H9 (cell line): ENCODE results near the gene VWF. TPM values are rescaled to one million over a fixed set of nuclear protein-coding genes. Genes with fewer than 3 reads are reported as not detected.

Experiments used
- DNase-seq: peaks from one replicate; pipeline ENCODE4 v3.0.0-alpha.2; 2017
- H2AFZ ChIP-seq: one replicate; pipeline ENCODE4 v1.6.1; 2013; ENCODE audit warnings: mild to moderate bottlenecking, low read length, control low read depth, moderate library complexity
- H2AK5ac ChIP-seq: 2 replicates; pipeline ENCODE4 v1.6.1; 2013; ENCODE audit warnings: low read length, control low read depth, mixed read lengths; ENCODE audit not compliant: insufficient read length
- H2BK120ac ChIP-seq: one replicate; pipeline ENCODE4 v1.6.1; 2013; ENCODE audit warnings: low read depth, mild to moderate bottlenecking, low read length, control low read depth, inconsistent platforms; ENCODE audit not compliant: poor library complexity, severe bottlenecking
- H2BK12ac ChIP-seq: 2 replicates; pipeline ENCODE4 v1.6.1; 2013; ENCODE audit warnings: low read length, control low read depth, mixed read lengths, low read depth; ENCODE audit not compliant: insufficient read length
- H2BK15ac ChIP-seq: 2 replicates; pipeline ENCODE4 v1.6.1; 2013; ENCODE audit warnings: low read depth, low read length, control low read depth
- H2BK20ac ChIP-seq: one replicate; pipeline ENCODE4 v1.6.1; 2013; ENCODE audit warnings: low read depth, mild to moderate bottlenecking, low read length, control low read depth, inconsistent platforms; ENCODE audit not compliant: poor library complexity, severe bottlenecking
- H2BK5ac ChIP-seq: 2 replicates; pipeline ENCODE4 v1.6.1; 2013; ENCODE audit warnings: low read length, control low read depth, mixed read lengths; ENCODE audit not compliant: insufficient read length
- H3K14ac ChIP-seq: 2 replicates; pipeline ENCODE4 v1.6.1; 2013; ENCODE audit warnings: low read length, control low read depth; ENCODE audit not compliant: insufficient read depth
- H3K18ac ChIP-seq: 2 replicates; pipeline ENCODE4 v1.6.1; 2013; ENCODE audit warnings: low read depth, mild to moderate bottlenecking, mixed read lengths, low read length, control low read depth; ENCODE audit not compliant: insufficient read length
- H3K23ac ChIP-seq: 2 replicates; pipeline ENCODE4 v1.6.1; 2013; ENCODE audit warnings: low read length, control low read depth, mixed read lengths, low read depth; ENCODE audit not compliant: insufficient read length
- H3K23me2 ChIP-seq: 2 replicates; pipeline ENCODE4 v1.6.1; 2013; ENCODE audit warnings: low read depth, mild to moderate bottlenecking, mixed read lengths, low read length, control low read depth; ENCODE audit not compliant: insufficient read length, poor library complexity, severe bottlenecking
- H3K27ac ChIP-seq: 2 replicates; pipeline ENCODE4 v1.5.1; 2013; ENCODE audit warnings: low read length, control low read depth, mixed read lengths, low read depth; ENCODE audit not compliant: insufficient read length
- H3K27me3 ChIP-seq: 2 replicates; pipeline ENCODE4 v1.6.1; 2013; ENCODE audit warnings: low read length, control low read depth, inconsistent platforms; ENCODE audit not compliant: insufficient read depth
- H3K4ac ChIP-seq: 2 replicates; pipeline ENCODE4 v1.6.1; 2013; ENCODE audit warnings: low read depth, mild to moderate bottlenecking, control low read depth, inconsistent platforms, low read length, moderate library complexity
- H3K4me1 ChIP-seq: 2 replicates; pipeline ENCODE4 v1.6.1; 2013; ENCODE audit warnings: low read length, control low read depth, inconsistent platforms; ENCODE audit not compliant: insufficient read depth
- H3K4me2 ChIP-seq: 2 replicates; pipeline ENCODE4 v1.6.1; 2013; ENCODE audit warnings: low read length, control low read depth, mixed read lengths; ENCODE audit not compliant: insufficient read length, insufficient read depth
- H3K56ac ChIP-seq: 2 replicates; pipeline ENCODE4 v1.6.1; 2013; ENCODE audit warnings: low read depth, mild to moderate bottlenecking, mixed read lengths, low read length, control low read depth; ENCODE audit not compliant: insufficient read length
- H3K79me1 ChIP-seq: 2 replicates; pipeline ENCODE4 v1.6.1; 2013; ENCODE audit warnings: low read depth, mild to moderate bottlenecking, moderate library complexity, low read length, control low read depth, inconsistent platforms; ENCODE audit not compliant: insufficient read depth, poor library complexity, severe bottlenecking
- H3K79me2 ChIP-seq: 2 replicates; pipeline ENCODE4 v1.6.1; 2013; ENCODE audit warnings: low read length, control low read depth, inconsistent platforms; ENCODE audit not compliant: insufficient read depth
- H3K9ac ChIP-seq: 2 replicates; pipeline ENCODE4 v1.6.1; 2013; ENCODE audit warnings: low read length, control low read depth, mixed read lengths; ENCODE audit not compliant: insufficient read length; ENCODE audit errors: extremely low read depth
- H3K9me3 ChIP-seq: one replicate; pipeline ENCODE4 v1.6.1; 2013; ENCODE audit warnings: low read depth, low read length, inconsistent platforms; ENCODE audit not compliant: control insufficient read depth
- H3T11ph ChIP-seq: one replicate; pipeline ENCODE4 v1.6.1; 2013; ENCODE audit warnings: mild to moderate bottlenecking, low read length, control low read depth, inconsistent platforms
- H4K20me1 ChIP-seq: one replicate; pipeline ENCODE4 v1.6.1; 2013; ENCODE audit not compliant: control insufficient read depth, insufficient read length, insufficient read depth
- H4K5ac ChIP-seq: 2 replicates; pipeline ENCODE4 v1.6.1; 2013; ENCODE audit warnings: low read depth, mild to moderate bottlenecking, mixed read lengths, low read length, control low read depth; ENCODE audit not compliant: insufficient read length
- H4K8ac ChIP-seq: replicated peaks from 2 replicates; pipeline ENCODE4 v1.6.1; 2013; ENCODE audit warnings: low read length, control low read depth, mixed read lengths, low read depth; ENCODE audit not compliant: insufficient read length
- H4K91ac ChIP-seq: 2 replicates; pipeline ENCODE4 v1.6.1; 2013; ENCODE audit warnings: low read depth, mild to moderate bottlenecking, moderate library complexity, mixed read lengths, low read length, control low read depth; ENCODE audit not compliant: insufficient read length
- H3K27ac Mint-ChIP-seq, 3 experiments: 2 replicates in 2 of 3; 3 replicates in 1 of 3; pipeline ENCODE4 v1.8.0; 2020 to 2021; ENCODE audit warnings: mixed read lengths in 3 of 3, mild to moderate bottlenecking in 1 of 3, moderate library complexity in 1 of 3
- H3K27me3 Mint-ChIP-seq: 2 replicates; pipeline ENCODE4 v1.8.0; 2021; ENCODE audit warnings: low read depth, mild to moderate bottlenecking, moderate library complexity, mixed read lengths
- H3K36me3 Mint-ChIP-seq, 3 experiments: 2 replicates in 2 of 3; 3 replicates in 1 of 3; pipeline ENCODE4 v1.8.0; 2020 to 2021; ENCODE audit warnings: low read depth in 3 of 3, mixed read lengths in 3 of 3; ENCODE audit not compliant: insufficient read depth in 1 of 3
- H3K4me1 Mint-ChIP-seq, 2 experiments: 2 replicates each; pipeline ENCODE4 v1.8.0; 2020; ENCODE audit warnings: mixed read lengths in 2 of 2
- H3K4me3 Mint-ChIP-seq, 2 experiments: 2 replicates in 1 of 2; 3 replicates in 1 of 2; pipeline ENCODE4 v1.8.0; 2020 to 2021; ENCODE audit warnings: mild to moderate bottlenecking in 2 of 2, mixed read lengths in 2 of 2, moderate library complexity in 1 of 2
- H3K9me3 Mint-ChIP-seq, 2 experiments: 2 replicates in 1 of 2; 3 replicates in 1 of 2; pipeline ENCODE4 v1.8.0; 2020; ENCODE audit warnings: mild to moderate bottlenecking in 2 of 2, mixed read lengths in 2 of 2, moderate library complexity in 1 of 2
- WGBS: extraction: QIAGEN DNeasy Blood & Tissue Kit; methylation state at CpG from one replicate; pipeline ENCODE4 v1.1.7; 2013; ENCODE audit warnings: missing lambda C conversion rate, low lambda C conversion rate, mixed read lengths; ENCODE audit not compliant: insufficient read length; ENCODE audit errors: extremely low coverage; 5-methylcytosine and 5-hydroxymethylcytosine counted together
- total RNA-seq: library from RNA; stranded (reverse); gene quantifications from 2 replicates; pipeline ENCODE4 v1.2.1, GENCODE V29; 2021
- TF ChIP-seq, protein P1 (sequence below): fragments of 200-600 bp; sonication (generic); conservative IDR thresholded peaks from 3 replicates; pipeline ENCODE4 v1.8.0; 2021; ENCODE audit warnings: antibody characterized with exemption, mild to moderate bottlenecking

The VWF gene
- total RNA-seq, 1 experiment from 2014 or later = 0.17 TPM

DNA sequence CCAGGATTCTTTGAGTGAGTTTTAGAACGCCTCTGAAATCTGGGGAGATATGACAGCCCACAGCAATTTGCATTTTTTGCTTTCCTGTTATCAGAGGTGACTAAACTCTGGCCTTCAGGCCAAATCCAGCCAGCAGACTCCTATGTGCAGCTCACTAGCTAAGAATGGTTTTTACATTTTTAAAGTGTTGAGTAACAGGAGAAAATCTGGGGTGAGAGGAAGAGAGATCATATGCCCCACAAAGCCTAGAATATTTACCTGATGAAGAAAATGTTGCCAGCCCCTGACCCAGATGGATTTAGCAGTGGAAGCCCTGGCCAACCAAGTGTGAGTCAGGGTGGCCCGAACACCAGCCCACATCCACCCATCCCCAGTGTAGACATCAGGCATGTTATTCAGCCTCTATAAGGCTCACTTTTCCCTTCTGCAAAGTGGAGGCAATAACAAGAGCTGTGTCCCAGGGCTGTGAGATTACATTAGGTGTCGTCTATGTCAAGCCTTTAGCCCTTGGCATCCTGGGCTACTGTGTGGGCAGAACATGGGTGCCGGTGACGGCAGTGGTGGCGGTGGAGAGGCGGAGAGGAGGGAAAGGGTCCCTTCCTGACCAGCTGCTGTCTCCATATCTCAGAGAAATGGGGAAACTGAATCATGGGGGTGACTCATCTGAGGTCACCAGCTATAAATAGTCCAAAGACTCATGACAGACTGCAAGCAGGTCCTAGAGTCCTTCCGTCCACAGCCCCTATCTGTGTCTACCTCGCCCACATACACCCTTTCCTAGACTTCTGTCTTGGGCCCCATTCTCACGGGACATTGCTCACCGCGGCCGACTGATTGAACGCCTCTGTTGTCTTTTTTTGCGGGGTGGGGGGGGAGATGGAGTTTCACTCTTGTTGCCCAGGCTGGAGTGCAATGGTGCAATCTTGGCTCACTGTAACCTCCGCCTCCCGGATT is 43.1 kb upstream of the VWF start:
- peak overlapping the region; percentile 33 to 87 (median 39); a peak in 1 of 7 replicates for H3K27ac Mint-ChIP-seq
- no peaks in the 10 kb centered on the region for H3K9me3 Mint-ChIP-seq
- H2BK120ac ChIP-seq = no peak overlapping the region
- H2AFZ ChIP-seq = no peak overlapping the region
- H4K20me1 ChIP-seq = peaks cover 4% of the 10 kb centered on the region
- H3K4me1 ChIP-seq = no peaks in the 10 kb centered on the region
- H4K5ac ChIP-seq = no peak overlapping the region
- H3K79me1 ChIP-seq = no peaks in the 10 kb centered on the region
- H3K4me1 Mint-ChIP-seq = no peaks in the 10 kb centered on the region; a peak in 1 of 4 replicates
- no peak overlapping the region for H4K8ac ChIP-seq
- H4K91ac ChIP-seq = no peak overlapping the region
- H2BK12ac ChIP-seq = no peak overlapping the region
- no peak overlapping the region for H3K56ac ChIP-seq
- H2AK5ac ChIP-seq = no peak overlapping the region
- H3K27me3 Mint-ChIP-seq = no peaks in the 10 kb centered on the region
- H3K23me2 ChIP-seq = no peaks in the 10 kb centered on the region
- H3T11ph ChIP-seq = no peak overlapping the region
- H3K9me3 ChIP-seq = no peaks in the 10 kb centered on the region
- no peak overlapping the region for H3K4me2 ChIP-seq
- H3K36me3 Mint-ChIP-seq = no peaks in the 10 kb centered on the region
- no peaks in the 10 kb centered on the region for H3K79me2 ChIP-seq
- no peak overlapping the region; the same call in 1 of the 2 replicates for H3K14ac ChIP-seq
- no peak overlapping the region for H2BK5ac ChIP-seq
- no peak for DNase-seq
- no peak overlapping the region for H3K18ac ChIP-seq
- H3K4ac ChIP-seq = no peak overlapping the region
- no peak overlapping the region for H3K4me3 Mint-ChIP-seq
- H3K9ac ChIP-seq = no peak overlapping the region
- H2BK20ac ChIP-seq = no peak overlapping the region
- no peak overlapping the region for H3K27ac ChIP-seq
- no peak overlapping the region for H3K23ac ChIP-seq
- no peak overlapping the region for H2BK15ac ChIP-seq
- H3K27me3 ChIP-seq = no peaks in the 10 kb centered on the region
- TF ChIP-seq, protein P1, sequence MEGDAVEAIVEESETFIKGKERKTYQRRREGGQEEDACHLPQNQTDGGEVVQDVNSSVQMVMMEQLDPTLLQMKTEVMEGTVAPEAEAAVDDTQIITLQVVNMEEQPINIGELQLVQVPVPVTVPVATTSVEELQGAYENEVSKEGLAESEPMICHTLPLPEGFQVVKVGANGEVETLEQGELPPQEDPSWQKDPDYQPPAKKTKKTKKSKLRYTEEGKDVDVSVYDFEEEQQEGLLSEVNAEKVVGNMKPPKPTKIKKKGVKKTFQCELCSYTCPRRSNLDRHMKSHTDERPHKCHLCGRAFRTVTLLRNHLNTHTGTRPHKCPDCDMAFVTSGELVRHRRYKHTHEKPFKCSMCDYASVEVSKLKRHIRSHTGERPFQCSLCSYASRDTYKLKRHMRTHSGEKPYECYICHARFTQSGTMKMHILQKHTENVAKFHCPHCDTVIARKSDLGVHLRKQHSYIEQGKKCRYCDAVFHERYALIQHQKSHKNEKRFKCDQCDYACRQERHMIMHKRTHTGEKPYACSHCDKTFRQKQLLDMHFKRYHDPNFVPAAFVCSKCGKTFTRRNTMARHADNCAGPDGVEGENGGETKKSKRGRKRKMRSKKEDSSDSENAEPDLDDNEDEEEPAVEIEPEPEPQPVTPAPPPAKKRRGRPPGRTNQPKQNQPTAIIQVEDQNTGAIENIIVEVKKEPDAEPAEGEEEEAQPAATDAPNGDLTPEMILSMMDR = no peak
- no CpG with 5 or more reads among the region's 17 CpGs for WGBS
